Type B pancreatic cell (in vitro differentiated cells): Measurements from ENCODE around the gene UMOD. TPM values are rescaled to one million over a fixed set of nuclear protein-coding genes. Genes with fewer than 3 reads are reported as not detected.
"Not testable (repeated sequence)": the region's sequence is repeated elsewhere in the genome, so short reads cannot be mapped to it uniquely, and the experiment has no call there.

Experiments
- DNase-seq: peaks from one replicate; pipeline ENCODE4 v3.0.0; 2021; ENCODE audit warnings: mixed read lengths; ENCODE audit not compliant: unreplicated experiment; ENCODE audit errors: extremely low spot score
- H3K27ac Mint-ChIP-seq: 2 replicates; pipeline ENCODE4 v1.8.0; 2021; ENCODE audit warnings: mild to moderate bottlenecking, mixed read lengths
- H3K27me3 Mint-ChIP-seq: 2 replicates; pipeline ENCODE4 v1.8.0; 2021; ENCODE audit warnings: mixed read lengths
- H3K36me3 Mint-ChIP-seq: 2 replicates; pipeline ENCODE4 v1.8.0; 2021; ENCODE audit warnings: mixed read lengths
- H3K4me1 Mint-ChIP-seq: one replicate; pipeline ENCODE4 v1.8.0; 2021; ENCODE audit warnings: mixed read lengths; ENCODE audit not compliant: unreplicated experiment
- H3K4me3 Mint-ChIP-seq: 2 replicates; pipeline ENCODE4 v1.8.0; 2021; ENCODE audit warnings: mild to moderate bottlenecking, mixed read lengths
- H3K9me3 Mint-ChIP-seq: 2 replicates; pipeline ENCODE4 v1.8.0; 2021; ENCODE audit warnings: mixed read lengths
- total RNA-seq: library from RNA; stranded (reverse); gene quantifications from 2 replicates; pipeline ENCODE4 v1.2.1, GENCODE V29; 2021; ENCODE audit warnings: low replicate concordance
- TF ChIP-seq, protein P1 (sequence below): fragments of 200-600 bp; sonication (generic); conservative IDR thresholded peaks from 2 replicates; pipeline ENCODE4 v1.5.0; 2021; ENCODE audit warnings: antibody characterized with exemption, mild to moderate bottlenecking

Gene UMOD
- total RNA-seq, 1 donor from 2014 or later: not detected

- TF ChIP-seq, protein P1, sequence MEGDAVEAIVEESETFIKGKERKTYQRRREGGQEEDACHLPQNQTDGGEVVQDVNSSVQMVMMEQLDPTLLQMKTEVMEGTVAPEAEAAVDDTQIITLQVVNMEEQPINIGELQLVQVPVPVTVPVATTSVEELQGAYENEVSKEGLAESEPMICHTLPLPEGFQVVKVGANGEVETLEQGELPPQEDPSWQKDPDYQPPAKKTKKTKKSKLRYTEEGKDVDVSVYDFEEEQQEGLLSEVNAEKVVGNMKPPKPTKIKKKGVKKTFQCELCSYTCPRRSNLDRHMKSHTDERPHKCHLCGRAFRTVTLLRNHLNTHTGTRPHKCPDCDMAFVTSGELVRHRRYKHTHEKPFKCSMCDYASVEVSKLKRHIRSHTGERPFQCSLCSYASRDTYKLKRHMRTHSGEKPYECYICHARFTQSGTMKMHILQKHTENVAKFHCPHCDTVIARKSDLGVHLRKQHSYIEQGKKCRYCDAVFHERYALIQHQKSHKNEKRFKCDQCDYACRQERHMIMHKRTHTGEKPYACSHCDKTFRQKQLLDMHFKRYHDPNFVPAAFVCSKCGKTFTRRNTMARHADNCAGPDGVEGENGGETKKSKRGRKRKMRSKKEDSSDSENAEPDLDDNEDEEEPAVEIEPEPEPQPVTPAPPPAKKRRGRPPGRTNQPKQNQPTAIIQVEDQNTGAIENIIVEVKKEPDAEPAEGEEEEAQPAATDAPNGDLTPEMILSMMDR: no peak
- Mint-ChIP-seq H3K36me3 (no peaks in the 10 kb centered on the region), H3K27me3 (peaks cover 19% of the 10 kb centered on the region), H3K27ac (no peak overlapping the region), H3K9me3 (no peaks in the 10 kb centered on the region), H3K4me3 (no peak overlapping the region), H3K4me1 (no peaks in the 10 kb centered on the region)
- DNase-seq: no peak
These were observed 26.2 kb downstream of the UMOD start for GRCh38 chr16:20326321-20326720.

DNA sequence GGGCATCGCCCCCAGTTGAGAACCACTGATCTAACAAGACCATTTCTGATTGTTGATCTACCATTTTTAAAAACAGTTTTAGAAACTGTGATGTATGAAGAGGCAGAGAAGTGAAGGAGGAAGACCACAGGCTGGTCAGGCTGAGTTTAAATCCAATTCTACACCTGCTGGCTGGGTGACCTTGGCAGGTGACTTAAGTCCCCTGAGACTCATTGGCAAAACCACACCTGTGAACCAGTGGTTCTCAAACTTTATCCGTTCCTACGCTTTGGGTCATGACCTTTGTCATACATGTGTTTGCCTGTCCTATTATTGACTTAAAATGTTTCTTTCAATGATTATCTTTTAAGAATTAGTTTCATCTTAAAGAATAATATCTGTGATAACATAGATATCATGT, 27.5 kb downstream of the UMOD start:
- H3K9me3 Mint-ChIP-seq: no peaks in the 10 kb centered on the region
- no peak overlapping the region for H3K4me3 Mint-ChIP-seq
- H3K27me3 Mint-ChIP-seq: peaks cover 20% of the 10 kb centered on the region
- H3K4me1 Mint-ChIP-seq: no peaks in the 10 kb centered on the region
- H3K36me3 Mint-ChIP-seq: no peaks in the 10 kb centered on the region
- no peak overlapping the region for H3K27ac Mint-ChIP-seq
- TF ChIP-seq, protein P1: no peak
- no peak for DNase-seq

GRCh38 chr16:20323591-20324117, 28.9 kb downstream of the UMOD start:
- no peak for DNase-seq
- no peaks in the 10 kb centered on the region for H3K9me3 Mint-ChIP-seq

GRCh38 chr16:20322696-20323095, 29.8 kb downstream of the UMOD start:
- no peak for DNase-seq
- Mint-ChIP-seq H3K36me3 (no peaks in the 10 kb centered on the region), H3K9me3 (no peaks in the 10 kb centered on the region), H3K27me3 (peaks cover 14% of the 10 kb centered on the region), H3K4me1 (no peaks in the 10 kb centered on the region), H3K27ac (no peak overlapping the region), H3K4me3 (no peak overlapping the region)
- TF ChIP-seq, protein P1: no peak

More at GRCh38 chr16:20323591-20324117, 28.9 kb downstream of the UMOD start:
- Mint-ChIP-seq H3K36me3 (no peaks in the 10 kb centered on the region), H3K4me3 (no peak overlapping the region), H3K27ac (no peak overlapping the region), H3K4me1 (no peaks in the 10 kb centered on the region), H3K27me3 (peaks cover 11% of the 10 kb centered on the region)
- TF ChIP-seq, protein P1: no peak

- no peaks in the 10 kb centered on the region for H3K4me1 Mint-ChIP-seq
- no peak overlapping the region for H3K4me3 Mint-ChIP-seq
- no peak for DNase-seq
- peaks cover 17% of the 10 kb centered on the region for H3K27me3 Mint-ChIP-seq
- H3K27ac Mint-ChIP-seq: no peak overlapping the region
- H3K36me3 Mint-ChIP-seq: no peaks in the 10 kb centered on the region
- TF ChIP-seq, protein P1: no peak
- H3K9me3 Mint-ChIP-seq: no peaks in the 10 kb centered on the region
These were observed 30.8 kb downstream of the UMOD start for GRCh38 chr16:20321671-20322070.

DNA sequence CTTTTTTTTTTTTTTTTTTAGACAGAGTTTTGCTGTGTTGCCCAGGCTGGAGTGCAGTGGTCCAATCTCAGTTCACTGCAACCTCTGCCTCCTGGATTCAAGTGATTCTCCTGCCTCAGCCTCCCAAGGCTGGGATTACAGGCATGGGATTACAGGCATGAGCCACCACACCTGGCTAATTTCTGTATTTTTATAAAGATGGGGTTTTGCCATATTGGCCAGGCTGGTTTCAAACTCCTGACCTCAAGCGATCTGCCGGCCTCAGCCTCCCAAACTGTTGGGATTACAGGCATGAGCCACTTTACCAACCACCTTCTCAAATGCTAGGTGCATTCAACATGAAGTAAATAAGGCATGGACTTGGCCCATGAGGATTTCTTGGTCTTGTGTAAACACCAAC, 31.5 kb downstream of the UMOD start:
- not testable (repeated sequence) for H3K27ac Mint-ChIP-seq, H3K36me3 Mint-ChIP-seq, H3K4me3 Mint-ChIP-seq, H3K4me1 Mint-ChIP-seq, DNase-seq, H3K9me3 Mint-ChIP-seq
- peaks cover 17% of the 10 kb centered on the region for H3K27me3 Mint-ChIP-seq
